H9 (cell line): Measurements from ENCODE around the gene ABCB11. TPM values are rescaled to one million over a fixed set of nuclear protein-coding genes. Genes with fewer than 3 reads are reported as not detected.

Source experiments
- DNase-seq: peaks from one replicate; pipeline ENCODE4 v3.0.0-alpha.2; 2017
- H2AFZ ChIP-seq: one replicate; pipeline ENCODE4 v1.6.1; 2013; ENCODE audit warnings: mild to moderate bottlenecking, low read length, control low read depth, moderate library complexity
- H2AK5ac ChIP-seq: 2 replicates; pipeline ENCODE4 v1.6.1; 2013; ENCODE audit warnings: low read length, control low read depth, mixed read lengths; ENCODE audit not compliant: insufficient read length
- H2BK120ac ChIP-seq: one replicate; pipeline ENCODE4 v1.6.1; 2013; ENCODE audit warnings: low read depth, mild to moderate bottlenecking, low read length, control low read depth, inconsistent platforms; ENCODE audit not compliant: poor library complexity, severe bottlenecking
- H2BK12ac ChIP-seq: 2 replicates; pipeline ENCODE4 v1.6.1; 2013; ENCODE audit warnings: low read length, control low read depth, mixed read lengths, low read depth; ENCODE audit not compliant: insufficient read length
- H2BK15ac ChIP-seq: 2 replicates; pipeline ENCODE4 v1.6.1; 2013; ENCODE audit warnings: low read depth, low read length, control low read depth
- H2BK20ac ChIP-seq: one replicate; pipeline ENCODE4 v1.6.1; 2013; ENCODE audit warnings: low read depth, mild to moderate bottlenecking, low read length, control low read depth, inconsistent platforms; ENCODE audit not compliant: poor library complexity, severe bottlenecking
- H2BK5ac ChIP-seq: 2 replicates; pipeline ENCODE4 v1.6.1; 2013; ENCODE audit warnings: low read length, control low read depth, mixed read lengths; ENCODE audit not compliant: insufficient read length
- H3K14ac ChIP-seq: 2 replicates; pipeline ENCODE4 v1.6.1; 2013; ENCODE audit warnings: low read length, control low read depth; ENCODE audit not compliant: insufficient read depth
- H3K18ac ChIP-seq: 2 replicates; pipeline ENCODE4 v1.6.1; 2013; ENCODE audit warnings: low read depth, mild to moderate bottlenecking, mixed read lengths, low read length, control low read depth; ENCODE audit not compliant: insufficient read length
- H3K23ac ChIP-seq: 2 replicates; pipeline ENCODE4 v1.6.1; 2013; ENCODE audit warnings: low read length, control low read depth, mixed read lengths, low read depth; ENCODE audit not compliant: insufficient read length
- H3K23me2 ChIP-seq: 2 replicates; pipeline ENCODE4 v1.6.1; 2013; ENCODE audit warnings: low read depth, mild to moderate bottlenecking, mixed read lengths, low read length, control low read depth; ENCODE audit not compliant: insufficient read length, poor library complexity, severe bottlenecking
- H3K27ac ChIP-seq: 2 replicates; pipeline ENCODE4 v1.5.1; 2013; ENCODE audit warnings: low read length, control low read depth, mixed read lengths, low read depth; ENCODE audit not compliant: insufficient read length
- H3K27me3 ChIP-seq: 2 replicates; pipeline ENCODE4 v1.6.1; 2013; ENCODE audit warnings: low read length, control low read depth, inconsistent platforms; ENCODE audit not compliant: insufficient read depth
- H3K4ac ChIP-seq: 2 replicates; pipeline ENCODE4 v1.6.1; 2013; ENCODE audit warnings: low read depth, mild to moderate bottlenecking, control low read depth, inconsistent platforms, low read length, moderate library complexity
- H3K4me1 ChIP-seq: 2 replicates; pipeline ENCODE4 v1.6.1; 2013; ENCODE audit warnings: low read length, control low read depth, inconsistent platforms; ENCODE audit not compliant: insufficient read depth
- H3K4me2 ChIP-seq: 2 replicates; pipeline ENCODE4 v1.6.1; 2013; ENCODE audit warnings: low read length, control low read depth, mixed read lengths; ENCODE audit not compliant: insufficient read length, insufficient read depth
- H3K56ac ChIP-seq: 2 replicates; pipeline ENCODE4 v1.6.1; 2013; ENCODE audit warnings: low read depth, mild to moderate bottlenecking, mixed read lengths, low read length, control low read depth; ENCODE audit not compliant: insufficient read length
- H3K79me1 ChIP-seq: 2 replicates; pipeline ENCODE4 v1.6.1; 2013; ENCODE audit warnings: low read depth, mild to moderate bottlenecking, moderate library complexity, low read length, control low read depth, inconsistent platforms; ENCODE audit not compliant: insufficient read depth, poor library complexity, severe bottlenecking
- H3K79me2 ChIP-seq: 2 replicates; pipeline ENCODE4 v1.6.1; 2013; ENCODE audit warnings: low read length, control low read depth, inconsistent platforms; ENCODE audit not compliant: insufficient read depth
- H3K9ac ChIP-seq: 2 replicates; pipeline ENCODE4 v1.6.1; 2013; ENCODE audit warnings: low read length, control low read depth, mixed read lengths; ENCODE audit not compliant: insufficient read length; ENCODE audit errors: extremely low read depth
- H3K9me3 ChIP-seq: one replicate; pipeline ENCODE4 v1.6.1; 2013; ENCODE audit warnings: low read depth, low read length, inconsistent platforms; ENCODE audit not compliant: control insufficient read depth
- H3T11ph ChIP-seq: one replicate; pipeline ENCODE4 v1.6.1; 2013; ENCODE audit warnings: mild to moderate bottlenecking, low read length, control low read depth, inconsistent platforms
- H4K20me1 ChIP-seq: one replicate; pipeline ENCODE4 v1.6.1; 2013; ENCODE audit not compliant: control insufficient read depth, insufficient read length, insufficient read depth
- H4K5ac ChIP-seq: 2 replicates; pipeline ENCODE4 v1.6.1; 2013; ENCODE audit warnings: low read depth, mild to moderate bottlenecking, mixed read lengths, low read length, control low read depth; ENCODE audit not compliant: insufficient read length
- H4K8ac ChIP-seq: replicated peaks from 2 replicates; pipeline ENCODE4 v1.6.1; 2013; ENCODE audit warnings: low read length, control low read depth, mixed read lengths, low read depth; ENCODE audit not compliant: insufficient read length
- H4K91ac ChIP-seq: 2 replicates; pipeline ENCODE4 v1.6.1; 2013; ENCODE audit warnings: low read depth, mild to moderate bottlenecking, moderate library complexity, mixed read lengths, low read length, control low read depth; ENCODE audit not compliant: insufficient read length
- H3K27ac Mint-ChIP-seq, 3 experiments: 2 replicates in 2 of 3; 3 replicates in 1 of 3; pipeline ENCODE4 v1.8.0; 2020 to 2021; ENCODE audit warnings: mixed read lengths in 3 of 3, mild to moderate bottlenecking in 1 of 3, moderate library complexity in 1 of 3
- H3K27me3 Mint-ChIP-seq: 2 replicates; pipeline ENCODE4 v1.8.0; 2021; ENCODE audit warnings: low read depth, mild to moderate bottlenecking, moderate library complexity, mixed read lengths
- H3K36me3 Mint-ChIP-seq, 3 experiments: 2 replicates in 2 of 3; 3 replicates in 1 of 3; pipeline ENCODE4 v1.8.0; 2020 to 2021; ENCODE audit warnings: low read depth in 3 of 3, mixed read lengths in 3 of 3; ENCODE audit not compliant: insufficient read depth in 1 of 3
- H3K4me1 Mint-ChIP-seq, 2 experiments: 2 replicates each; pipeline ENCODE4 v1.8.0; 2020; ENCODE audit warnings: mixed read lengths in 2 of 2
- H3K4me3 Mint-ChIP-seq, 2 experiments: 2 replicates in 1 of 2; 3 replicates in 1 of 2; pipeline ENCODE4 v1.8.0; 2020 to 2021; ENCODE audit warnings: mild to moderate bottlenecking in 2 of 2, mixed read lengths in 2 of 2, moderate library complexity in 1 of 2
- H3K9me3 Mint-ChIP-seq, 2 experiments: 2 replicates in 1 of 2; 3 replicates in 1 of 2; pipeline ENCODE4 v1.8.0; 2020; ENCODE audit warnings: mild to moderate bottlenecking in 2 of 2, mixed read lengths in 2 of 2, moderate library complexity in 1 of 2
- CTCF ChIP-seq: fragments of 200-600 bp; sonication (generic); conservative IDR thresholded peaks from 3 replicates; pipeline ENCODE4 v1.8.0; 2021; ENCODE audit warnings: antibody characterized with exemption, mild to moderate bottlenecking
- WGBS: extraction: QIAGEN DNeasy Blood & Tissue Kit; methylation state at CpG from one replicate; pipeline ENCODE4 v1.1.7; 2013; ENCODE audit warnings: missing lambda C conversion rate, low lambda C conversion rate, mixed read lengths; ENCODE audit not compliant: insufficient read length; ENCODE audit errors: extremely low coverage; 5-methylcytosine and 5-hydroxymethylcytosine counted together
- total RNA-seq: library from RNA; stranded (reverse); gene quantifications from 2 replicates; pipeline ENCODE4 v1.2.1, GENCODE V29; 2021

ABCB11 gene
- total RNA-seq, 1 experiment from 2014 or later, result not detected

GRCh38 chr2:168907940-168908662 lies 123.0 kb downstream of the ABCB11 start:
- Mint-ChIP-seq H3K27ac (peak overlapping the region; percentile 61 to 83 (median 78); a peak in 4 of 7 replicates), H3K36me3 (no peaks in the 10 kb centered on the region), H3K9me3 (no peaks in the 10 kb centered on the region; a peak in 1 of 5 replicates), H3K4me3 (peak overlapping the region; percentile 1 to 41; a peak in 3 of 5 replicates), H3K4me1 (peaks cover 64 to 65% of the 10 kb centered on the region in 2 experiments), H3K27me3 (no peaks in the 10 kb centered on the region; the same call in 1 of the 2 replicates)
- Histone ChIP-seq H2BK20ac (no peak overlapping the region), H3K4ac (no peak overlapping the region), H2BK5ac (no peak overlapping the region), H3T11ph (no peak overlapping the region), H3K23me2 (no peaks in the 10 kb centered on the region), H3K79me2 (no peaks in the 10 kb centered on the region), H3K23ac (no peak overlapping the region), H3K27me3 (no peaks in the 10 kb centered on the region), H3K9ac (no peak overlapping the region), H2AFZ (no peak overlapping the region), H3K27ac (no peak overlapping the region), H3K79me1 (no peaks in the 10 kb centered on the region), H4K91ac (no peak overlapping the region), H3K9me3 (no peaks in the 10 kb centered on the region), H2AK5ac (no peak overlapping the region), H4K20me1 (no peaks in the 10 kb centered on the region), H4K5ac (no peak overlapping the region), H3K14ac (no peak overlapping the region), H2BK120ac (no peak overlapping the region), H3K56ac (no peak overlapping the region), H4K8ac (no peak overlapping the region), H3K4me2 (peak overlapping the region; percentile 23), H3K18ac (no peak overlapping the region), H3K4me1 (peaks cover 22% of the 10 kb centered on the region; the same call in 1 of the 2 replicates), H2BK12ac (no peak overlapping the region), H2BK15ac (no peak overlapping the region)
- DNase-seq, result no peak
- TF ChIP-seq CTCF, result peak; percentile 42; the same call in 2 of the 3 replicates
- no CpG with 5 or more reads among the region's 8 CpGs for WGBS
